GM20431 (cell line): Measurements from ENCODE around the gene TRIM25.

ENCODE experiments used
- in situ Hi-C: fragments of 300-500 bp; cut with MseI, MboI; formaldehyde crosslinking; loops from one replicate; pipeline ENCODE4 v1.15.0; 2020; ENCODE audit warnings: low sequenced_read_pairs; ENCODE audit not compliant: unreplicated experiment

Gene TRIM25

GRCh38 chr17:56899403-56899802 lies 14.4 kb downstream of the TRIM25 start:
- in situ Hi-C loops, result no loop called here

GRCh38 chr17:56898874-56899273 lies 15.0 kb downstream of the TRIM25 start:
- in situ Hi-C loops, result no loop called here

- in situ Hi-C loops, result no loop called here
These were observed 16.0 kb downstream of the TRIM25 start for GRCh38 chr17:56897646-56898424.

- in situ Hi-C loops, result no loop called here
These were observed 16.9 kb downstream of the TRIM25 start for GRCh38 chr17:56896968-56897359.

- in situ Hi-C loops, result no loop called here
These were observed 17.5 kb downstream of the TRIM25 start for GRCh38 chr17:56896217-56896967.

GRCh38 chr17:56894859-56895455 lies 18.9 kb downstream of the TRIM25 start:
- in situ Hi-C loops, result no loop called here

GRCh38 chr17:56893503-56893902 lies 20.3 kb downstream of the TRIM25 start:
- in situ Hi-C loops, result no loop called here

- in situ Hi-C loops, result no loop called here
These were observed 21.5 kb downstream of the TRIM25 start for GRCh38 chr17:56892333-56892732.

- in situ Hi-C loops, result no loop called here
These were observed 22.1 kb downstream of the TRIM25 start for GRCh38 chr17:56891751-56892150.

GRCh38 chr17:56890906-56891674 lies 22.8 kb downstream of the TRIM25 start:
- in situ Hi-C loops, result no loop called here

- in situ Hi-C loops, result no loop called here
These were observed 23.5 kb downstream of the TRIM25 start for GRCh38 chr17:56890390-56890789.

GRCh38 chr17:56887552-56888467 lies 26.0 kb downstream of the TRIM25 start:
- in situ Hi-C loops, result no loop called here

GRCh38 chr17:56887105-56887504 lies 26.7 kb downstream of the TRIM25 start:
- in situ Hi-C loops, result no loop called here

GRCh38 chr17:56886288-56886731 lies 27.5 kb downstream of the TRIM25 start:
- in situ Hi-C loops, result no loop called here

GRCh38 chr17:56885312-56885657 lies 28.6 kb downstream of the TRIM25 start:
- in situ Hi-C loops, result no loop called here

- in situ Hi-C loops, result no loop called here
These were observed 29.2 kb downstream of the TRIM25 start for GRCh38 chr17:56884483-56885311.

GRCh38 chr17:56883616-56884015 lies 30.2 kb downstream of the TRIM25 start:
- in situ Hi-C loops, result no loop called here

- in situ Hi-C loops, result no loop called here
These were observed 32.1 kb downstream of the TRIM25 start for GRCh38 chr17:56881685-56882295.
